HepG2 (cell line): ENCODE data around the gene GGNBP2. TPM values are rescaled to one million over a fixed set of nuclear protein-coding genes. Genes with fewer than 3 reads are reported as not detected.

Source experiments
- MYC ChIP-seq: sonication (generic); formaldehyde crosslinking; IDR thresholded peaks from 2 replicates; pipeline ENCODE4 v1.9.0; 2021; ENCODE audit warnings: missing genetic modification reagents, borderline replicate concordance
- NR2F6 ChIP-seq, 2 experiments: IDR thresholded peaks; 2 replicates each; pipeline ENCODE4 v1.6.1; 2016; ENCODE audit warnings: antibody characterized with exemption in 1 of 2, mild to moderate bottlenecking in 1 of 2
- SALL1 ChIP-seq: sonication (generic); formaldehyde crosslinking; IDR thresholded peaks from 2 replicates; pipeline ENCODE4 v1.8.0; 2022; ENCODE audit warnings: mild to moderate bottlenecking, missing genetic modification reagents
- SMC3 ChIP-seq: IDR thresholded peaks from 2 replicates; pipeline ENCODE4 v1.6.1; 2011; ENCODE audit warnings: low read length, improper control_type of control experiment
- STAG1 ChIP-seq: sonication (generic); formaldehyde crosslinking; IDR thresholded peaks from 2 replicates; pipeline ENCODE4 v1.4.0; 2020; ENCODE audit warnings: missing genetic modification reagents
- TEAD3 ChIP-seq: optimal IDR thresholded peaks from 2 replicates; pipeline ENCODE3; 2016; ENCODE audit warnings: borderline replicate concordance
- XRCC5 ChIP-seq: fragments of 200-400 bp; formaldehyde crosslinking; optimal IDR thresholded peaks from 2 replicates; pipeline ENCODE3; 2017; ENCODE audit warnings: mild to moderate bottlenecking, low read length
- ZNF556 ChIP-seq: sonication (generic); formaldehyde crosslinking; IDR thresholded peaks from 2 replicates; pipeline ENCODE4 v1.4.0; 2020; ENCODE audit warnings: mild to moderate bottlenecking, missing genetic modification reagents, borderline replicate concordance
- ZNF615 ChIP-seq: sonication (generic); formaldehyde crosslinking; IDR thresholded peaks from 2 replicates; pipeline ENCODE4 v1.5.0; 2020; ENCODE audit warnings: mild to moderate bottlenecking, missing genetic modification reagents, borderline replicate concordance
- polyA plus RNA-seq, 8 experiments: library from polyadenylated mRNA; depleted of rRNA in 3 of 8; stranded (reverse) in 7 of 8; unstranded in 1 of 8; fragments of >200 nt; fragmentation: Illumina TruSeq in 4 of 8; extraction: Trizol in 4 of 8; gene quantifications; 2 replicates each; pipeline versions ENCODE4 v1.2.1 to v1.2.3, GENCODE V29; 2011 to 2016; ENCODE audit warnings: low read depth in 4 of 8, missing spikeins in 1 of 8, mixed read lengths in 1 of 8; ENCODE audit not compliant: insufficient read depth in 1 of 8
- total RNA-seq, 5 experiments: library from RNA; depleted of rRNA; stranded (reverse); fragments of >200 nt; fragmentation: Illumina TruSeq; extraction: Trizol; gene quantifications; 2 replicates each; pipeline ENCODE4 v1.2.3, GENCODE V29; 2016; ENCODE audit warnings: low read depth in 1 of 5
- TF ChIP-seq, protein P1 (sequence below), 2 experiments: sonication (generic) in 1 of 2; formaldehyde crosslinking in 1 of 2; IDR thresholded peaks; 2 replicates each; pipeline versions ENCODE4 v1.4.0 to v1.6.1; 2018 to 2020; ENCODE audit warnings: missing genetic modification reagents in 2 of 2, borderline replicate concordance in 1 of 2, low read depth in 1 of 2, mild to moderate bottlenecking in 1 of 2, missing biosample characterization in 1 of 2
- TF ChIP-seq, protein P2 (sequence below): sonication (generic); formaldehyde crosslinking; IDR thresholded peaks from 2 replicates; pipeline ENCODE4 v1.8.0; 2022; ENCODE audit warnings: mild to moderate bottlenecking, missing genetic modification reagents, moderate library complexity
- TF ChIP-seq, protein P3 (sequence below): sonication (generic); formaldehyde crosslinking; IDR thresholded peaks from 2 replicates; pipeline ENCODE4 v1.5.1; 2020; ENCODE audit warnings: mild to moderate bottlenecking, missing genetic modification reagents, moderate library complexity

The GGNBP2 gene
- total and polyA plus RNA-seq, 2 of the 13 experiments (the other 11 are each of a cell fraction or from before 2014, with no cell fraction given), result 53.3 to 84.2 TPM

DNA sequence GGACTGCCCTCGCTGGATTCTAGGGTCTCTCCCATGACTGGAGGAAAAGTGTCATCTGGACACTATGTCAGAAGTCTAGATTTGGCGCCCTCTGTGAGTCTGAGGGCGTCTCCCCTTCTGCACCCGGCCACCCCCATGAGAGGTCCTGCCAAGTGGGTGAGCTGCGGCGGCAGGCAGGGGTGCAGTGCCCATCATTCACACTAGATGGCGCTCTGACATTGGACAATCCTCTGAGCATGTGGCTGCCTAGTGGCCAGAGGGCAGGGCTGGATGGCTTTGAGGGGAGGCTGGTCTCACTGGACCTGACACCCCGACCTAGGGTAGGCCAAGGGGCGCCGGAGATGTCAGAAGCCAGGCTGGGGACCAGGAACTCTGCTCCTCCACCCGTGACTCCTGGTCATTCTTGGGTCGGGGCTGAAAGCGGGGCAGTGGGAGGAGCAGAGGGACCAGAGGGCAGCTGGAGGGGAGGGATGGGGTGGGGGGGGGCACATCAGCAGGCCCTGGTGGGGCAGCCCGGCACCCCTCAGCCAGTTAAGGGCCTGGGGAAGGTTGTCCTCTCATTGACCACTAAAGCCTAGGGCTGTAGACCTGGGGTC lies 84.6 kb downstream of the GGNBP2 start (continued):
- TF ChIP-seq, protein P1, sequence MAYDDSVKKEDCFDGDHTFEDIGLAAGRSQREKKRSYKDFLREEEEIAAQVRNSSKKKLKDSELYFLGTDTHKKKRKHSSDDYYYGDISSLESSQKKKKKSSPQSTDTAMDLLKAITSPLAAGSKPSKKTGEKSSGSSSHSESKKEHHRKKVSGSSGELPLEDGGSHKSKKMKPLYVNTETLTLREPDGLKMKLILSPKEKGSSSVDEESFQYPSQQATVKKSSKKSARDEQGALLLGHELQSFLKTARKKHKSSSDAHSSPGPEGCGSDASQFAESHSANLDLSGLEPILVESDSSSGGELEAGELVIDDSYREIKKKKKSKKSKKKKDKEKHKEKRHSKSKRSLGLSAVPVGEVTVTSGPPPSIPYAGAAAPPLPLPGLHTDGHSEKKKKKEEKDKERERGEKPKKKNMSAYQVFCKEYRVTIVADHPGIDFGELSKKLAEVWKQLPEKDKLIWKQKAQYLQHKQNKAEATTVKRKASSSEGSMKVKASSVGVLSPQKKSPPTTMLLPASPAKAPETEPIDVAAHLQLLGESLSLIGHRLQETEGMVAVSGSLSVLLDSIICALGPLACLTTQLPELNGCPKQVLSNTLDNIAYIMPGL (CRISPR knock-in tag; IDR thresholded peaks at IDR 0.05; ENCODE audit: borderline replicate concordance in 1 of 2, low read depth in 1 of 2), result peak; percentile 30 to 52; a peak in 2 of 4 replicates
- TF ChIP-seq, protein P2, sequence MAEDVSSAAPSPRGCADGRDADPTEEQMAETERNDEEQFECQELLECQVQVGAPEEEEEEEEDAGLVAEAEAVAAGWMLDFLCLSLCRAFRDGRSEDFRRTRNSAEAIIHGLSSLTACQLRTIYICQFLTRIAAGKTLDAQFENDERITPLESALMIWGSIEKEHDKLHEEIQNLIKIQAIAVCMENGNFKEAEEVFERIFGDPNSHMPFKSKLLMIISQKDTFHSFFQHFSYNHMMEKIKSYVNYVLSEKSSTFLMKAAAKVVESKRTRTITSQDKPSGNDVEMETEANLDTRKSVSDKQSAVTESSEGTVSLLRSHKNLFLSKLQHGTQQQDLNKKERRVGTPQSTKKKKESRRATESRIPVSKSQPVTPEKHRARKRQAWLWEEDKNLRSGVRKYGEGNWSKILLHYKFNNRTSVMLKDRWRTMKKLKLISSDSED (CRISPR knock-in tag), result no peak
- TF ChIP-seq, protein P3, sequence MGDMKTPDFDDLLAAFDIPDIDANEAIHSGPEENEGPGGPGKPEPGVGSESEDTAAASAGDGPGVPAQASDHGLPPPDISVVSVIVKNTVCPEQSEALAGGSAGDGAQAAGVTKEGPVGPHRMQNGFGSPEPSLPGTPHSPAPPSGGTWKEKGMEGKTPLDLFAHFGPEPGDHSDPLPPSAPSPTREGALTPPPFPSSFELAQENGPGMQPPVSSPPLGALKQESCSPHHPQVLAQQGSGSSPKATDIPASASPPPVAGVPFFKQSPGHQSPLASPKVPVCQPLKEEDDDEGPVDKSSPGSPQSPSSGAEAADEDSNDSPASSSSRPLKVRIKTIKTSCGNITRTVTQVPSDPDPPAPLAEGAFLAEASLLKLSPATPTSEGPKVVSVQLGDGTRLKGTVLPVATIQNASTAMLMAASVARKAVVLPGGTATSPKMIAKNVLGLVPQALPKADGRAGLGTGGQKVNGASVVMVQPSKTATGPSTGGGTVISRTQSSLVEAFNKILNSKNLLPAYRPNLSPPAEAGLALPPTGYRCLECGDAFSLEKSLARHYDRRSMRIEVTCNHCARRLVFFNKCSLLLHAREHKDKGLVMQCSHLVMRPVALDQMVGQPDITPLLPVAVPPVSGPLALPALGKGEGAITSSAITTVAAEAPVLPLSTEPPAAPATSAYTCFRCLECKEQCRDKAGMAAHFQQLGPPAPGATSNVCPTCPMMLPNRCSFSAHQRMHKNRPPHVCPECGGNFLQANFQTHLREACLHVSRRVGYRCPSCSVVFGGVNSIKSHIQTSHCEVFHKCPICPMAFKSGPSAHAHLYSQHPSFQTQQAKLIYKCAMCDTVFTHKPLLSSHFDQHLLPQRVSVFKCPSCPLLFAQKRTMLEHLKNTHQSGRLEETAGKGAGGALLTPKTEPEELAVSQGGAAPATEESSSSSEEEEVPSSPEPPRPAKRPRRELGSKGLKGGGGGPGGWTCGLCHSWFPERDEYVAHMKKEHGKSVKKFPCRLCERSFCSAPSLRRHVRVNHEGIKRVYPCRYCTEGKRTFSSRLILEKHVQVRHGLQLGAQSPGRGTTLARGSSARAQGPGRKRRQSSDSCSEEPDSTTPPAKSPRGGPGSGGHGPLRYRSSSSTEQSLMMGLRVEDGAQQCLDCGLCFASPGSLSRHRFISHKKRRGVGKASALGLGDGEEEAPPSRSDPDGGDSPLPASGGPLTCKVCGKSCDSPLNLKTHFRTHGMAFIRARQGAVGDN (CRISPR knock-in tag), result peak; percentile 57
- TF ChIP-seq SALL1 (CRISPR knock-in tag), result peak; percentile 43; the same call in 1 of the 2 replicates
- TF ChIP-seq ZNF615 (CRISPR knock-in tag), result no peak
- peak; percentile 77 for TF ChIP-seq XRCC5
- 0 out of 2 replicates have a peak, but pooled peaks have one; percentile 35 for TF ChIP-seq ZNF556 (CRISPR knock-in tag)
- TF ChIP-seq TEAD3, result peak; percentile 9
- TF ChIP-seq NR2F6 (IDR thresholded peaks at IDR 0.05), result no peak
- TF ChIP-seq NR2F6 (CRISPR knock-in tag; IDR thresholded peaks at IDR 0.05), result 0 out of 2 replicates have a peak, but pooled peaks have one; percentile 5
- TF ChIP-seq MYC (CRISPR knock-in tag), result peak; percentile 62; the same call in 1 of the 2 replicates
- peak; percentile 97 for TF ChIP-seq STAG1 (CRISPR knock-in tag)
- peak; percentile 55; the same call in 1 of the 2 replicates for TF ChIP-seq SMC3
